A549 (cell line): ENCODE measurements around the gene DEPDC5.

ENCODE experiments used
- CTCF ChIP-seq: fragments of >200 bp; sonication (Bioruptor Twin); formaldehyde crosslinking; IDR thresholded peaks from 3 replicates; pipeline ENCODE4 v1.5.1; 2016
- ELK1 ChIP-seq: fragments of 150-350 bp; IDR thresholded peaks from 2 replicates; pipeline ENCODE4 v1.6.1; 2014; ENCODE audit warnings: low read depth, mild to moderate bottlenecking, low read length
- EP300 ChIP-seq, 2 experiments: fragments of >200 bp; sonication (Bioruptor Twin); formaldehyde crosslinking; IDR thresholded peaks; 2 replicates in 1 of 2; 3 replicates in 1 of 2; pipeline ENCODE4 v1.6.1; 2016 to 2017
- JUN ChIP-seq, 2 experiments: fragments of >200 bp; sonication (Bioruptor Twin); formaldehyde crosslinking; IDR thresholded peaks; 2 replicates in 1 of 2; 3 replicates in 1 of 2; pipeline ENCODE4 v1.6.1; 2016 to 2017
- JUNB ChIP-seq: fragments of >200 bp; sonication (Bioruptor Twin); formaldehyde crosslinking; IDR thresholded peaks from 2 replicates; pipeline ENCODE4 v1.6.1; 2016
- KDM1A ChIP-seq: fragments of 200-600 bp; sonication (generic); IDR thresholded peaks from 2 replicates; pipeline ENCODE4 v1.6.1; 2016; ENCODE audit warnings: low read depth, mild to moderate bottlenecking
- MAX ChIP-seq: IDR thresholded peaks from 2 replicates; pipeline ENCODE4 v1.6.1; 2012
- MYC ChIP-seq: IDR thresholded peaks from 2 replicates; pipeline ENCODE4 v1.6.1; 2012; ENCODE audit warnings: mild to moderate bottlenecking, inconsistent platforms, low read length, improper control_type of control experiment, borderline replicate concordance
- POLR2A ChIP-seq: IDR thresholded peaks from 2 replicates; pipeline ENCODE4 v1.6.1; 2012; ENCODE audit warnings: mild to moderate bottlenecking, low read length
- RFX5 ChIP-seq: fragments of 450-650 bp; IDR thresholded peaks from 2 replicates; pipeline ENCODE4 v1.7.1; 2014; ENCODE audit warnings: antibody characterized with exemption, mild to moderate bottlenecking, moderate library complexity
- USF2 ChIP-seq: fragments of 450-650 bp; IDR thresholded peaks from 2 replicates; pipeline ENCODE4 v1.6.1; 2014; ENCODE audit warnings: antibody characterized with exemption

GRCh38 chr22:31906086-31906485 is 152.3 kb downstream of the DEPDC5 start:
- TF ChIP-seq KDM1A (no peak), USF2 (no peak), CTCF (no peak), MYC (no peak), JUNB (no peak), RFX5 (no peak), POLR2A (no peak), MAX (no peak), JUN (IDR thresholded peaks at IDR 0.05) (no peak), ELK1 (no peak), EP300 (IDR thresholded peaks at IDR 0.05) (no peak)
